ENCODE data around the gene GALNT17. TPM values are rescaled to one million over a fixed set of nuclear protein-coding genes. Genes with fewer than 3 reads are reported as not detected.

The GALNT17 gene
- total RNA-seq, 1 experiment from 2014 or later, result not detected

DNA sequence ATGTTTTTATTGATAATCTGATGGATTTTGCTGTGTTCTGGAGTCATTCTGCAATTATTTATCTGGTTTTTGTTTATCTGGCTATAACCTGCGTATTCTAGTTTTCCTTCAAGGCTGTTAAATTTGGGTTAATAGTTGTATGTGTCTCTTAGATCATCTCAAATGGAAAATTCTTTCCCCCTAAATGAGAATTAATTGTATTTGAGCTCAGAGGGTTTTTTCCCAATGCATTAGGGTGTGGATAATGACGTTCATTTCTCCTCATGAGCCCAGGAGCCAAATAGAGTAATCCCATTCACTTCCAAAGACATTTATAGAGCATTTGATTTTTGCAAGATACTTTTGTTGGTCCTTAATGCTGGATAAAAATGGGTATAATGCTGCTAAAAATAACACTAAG is 564.6 kb downstream of the GALNT17 start:
- Histone ChIP-seq H3K27ac (ENCODE audit: low read depth, low read length, poor library complexity, severe bottlenecking) (no peak overlapping the region), H3K27me3 (replicated peaks; ENCODE audit: insufficient read depth, low read depth, low read length, poor library complexity) (no peaks in the 10 kb centered on the region), H3K9me3 (ENCODE audit: low read depth, low read length, poor library complexity, severe bottlenecking) (peaks cover 19% of the 10 kb centered on the region), H3K4me1 (ENCODE audit: insufficient read depth, low read length, poor library complexity, severe bottlenecking) (no peaks in the 10 kb centered on the region), H3K36me3 (ENCODE audit: insufficient read depth, low read length, poor library complexity, severe bottlenecking) (no peaks in the 10 kb centered on the region), H3K4me3 (ENCODE audit: low read depth, low read length, poor library complexity, severe bottlenecking) (no peak overlapping the region)
- CTCF ChIA-PET, result no interaction called here
- TF ChIP-seq CTCF (conservative IDR thresholded peaks at IDR 0.05; ENCODE audit: low read depth, low read length), result no peak
- no peak for TF ChIP-seq EZH2 (IDR thresholded peaks at IDR 0.05; ENCODE audit: borderline replicate concordance, low read depth, low read length, poor library complexity, severe bottlenecking)
- no TSS peak for BruUV-seq (replicated peaks)
- no peak for DNase-seq (ENCODE audit: low spot score)
- POLR2A ChIA-PET (ENCODE audit: low non-redundant PET), result no interaction called here
- intact Hi-C loops (cut with micrococcal nuclease; ENCODE audit: unreplicated experiment), result no loop called here

GRCh38 chr7:71697400-71697799 is 565.5 kb downstream of the GALNT17 start:
- Histone ChIP-seq H3K4me1 (ENCODE audit: insufficient read depth, low read length, poor library complexity, severe bottlenecking) (no peaks in the 10 kb centered on the region), H3K27me3 (replicated peaks; ENCODE audit: insufficient read depth, low read depth, low read length, poor library complexity) (no peaks in the 10 kb centered on the region), H3K27ac (ENCODE audit: low read depth, low read length, poor library complexity, severe bottlenecking) (no peak overlapping the region), H3K36me3 (ENCODE audit: insufficient read depth, low read length, poor library complexity, severe bottlenecking) (no peaks in the 10 kb centered on the region), H3K9me3 (ENCODE audit: low read depth, low read length, poor library complexity, severe bottlenecking) (peaks cover 19% of the 10 kb centered on the region), H3K4me3 (ENCODE audit: low read depth, low read length, poor library complexity, severe bottlenecking) (no peak overlapping the region)
- no peak for DNase-seq (ENCODE audit: low spot score)
- ChIA-PET POLR2A (ENCODE audit: low non-redundant PET) (no interaction called here), CTCF (no interaction called here)
- TF ChIP-seq EZH2 (IDR thresholded peaks at IDR 0.05; ENCODE audit: borderline replicate concordance, low read depth, low read length, poor library complexity, severe bottlenecking) (no peak), CTCF (conservative IDR thresholded peaks at IDR 0.05; ENCODE audit: low read depth, low read length) (no peak)
- no TSS peak for BruUV-seq (replicated peaks)
- intact Hi-C loops (cut with micrococcal nuclease; ENCODE audit: unreplicated experiment), result no loop called here

GRCh38 chr7:71705217-71705616 is 573.3 kb downstream of the GALNT17 start:
- no peak overlapping the region for H3K4me3 ChIP-seq (ENCODE audit: low read depth, low read length, poor library complexity, severe bottlenecking)
- H3K4me1 ChIP-seq (ENCODE audit: insufficient read depth, low read length, poor library complexity, severe bottlenecking), result no peaks in the 10 kb centered on the region
- BruUV-seq (replicated peaks), result no TSS peak
- intact Hi-C loops (cut with micrococcal nuclease; ENCODE audit: unreplicated experiment), result no loop called here
- H3K27ac ChIP-seq (ENCODE audit: low read depth, low read length, poor library complexity, severe bottlenecking), result no peak overlapping the region
- TF ChIP-seq CTCF (conservative IDR thresholded peaks at IDR 0.05; ENCODE audit: low read depth, low read length) (no peak), EZH2 (IDR thresholded peaks at IDR 0.05; ENCODE audit: borderline replicate concordance, low read depth, low read length, poor library complexity, severe bottlenecking) (no peak)
- no peaks in the 10 kb centered on the region for H3K27me3 ChIP-seq (replicated peaks; ENCODE audit: insufficient read depth, low read depth, low read length, poor library complexity)
- CTCF ChIA-PET, result no interaction called here
- no peaks in the 10 kb centered on the region for H3K36me3 ChIP-seq (ENCODE audit: insufficient read depth, low read length, poor library complexity, severe bottlenecking)
- H3K9me3 ChIP-seq (ENCODE audit: low read depth, low read length, poor library complexity, severe bottlenecking), result peaks cover 10% of the 10 kb centered on the region
- POLR2A ChIA-PET (ENCODE audit: low non-redundant PET), result no interaction called here
- no peak for DNase-seq (ENCODE audit: low spot score)

All from A673 (cell line).